Motor neuron (in vitro differentiated cells): ENCODE measurements around the gene MFNG. TPM values are rescaled to one million over a fixed set of nuclear protein-coding genes. Genes with fewer than 3 reads are reported as not detected.

ENCODE experiments used
- ATAC-seq, 8 experiments: fragments of 200-7000 bp; cut with Tn5 transposase; replicated peaks in 6 of 8; 2 replicates each; pipeline ENCODE4 v1.8.0; 2021; ENCODE audit warnings: mild to moderate bottlenecking in 8 of 8, moderate library complexity in 8 of 8
- H3K27ac ChIP-seq, 2 donors: fragments of 250-450 bp; sonication (Bioruptor Pico); 2 replicates each; pipeline ENCODE4 v1.9.0; 2021; ENCODE audit warnings: antibody characterized with exemption in 2 of 2, mild to moderate bottlenecking in 2 of 2, moderate library complexity in 1 of 2
- H3K4me1 ChIP-seq, 2 donors: fragments of 250-450 bp; sonication (Bioruptor Pico); replicated peaks in 1 of 2; 2 replicates each; pipeline ENCODE4 v1.6.1; 2021; ENCODE audit warnings: antibody characterized with exemption in 2 of 2, mild to moderate bottlenecking in 2 of 2, moderate library complexity in 1 of 2
- H3K4me3 ChIP-seq, 5 donors: fragments of 250-450 bp; sonication (Bioruptor Pico); 2 replicates each; pipeline ENCODE4 v1.9.0; 2021; ENCODE audit warnings: antibody characterized with exemption in 5 of 5, mild to moderate bottlenecking in 5 of 5, moderate library complexity in 4 of 5
- WGBS, 10 experiments: fragments of 450-650 bp; shearing (Covaris generic); methylation state at CpG; one replicate each; pipeline ENCODE4 v1.0.0; 2022; 5-methylcytosine and 5-hydroxymethylcytosine counted together
- in situ Hi-C, 9 experiments: fragments of 400-800 bp; cut with MboI; loops; one replicate each; pipeline ENCODE4 v1.15.0; 2021; ENCODE audit warnings: low sequenced_read_pairs in 9 of 9, low pct_unique_long_range_greater_than_20kb in 2 of 9; ENCODE audit not compliant: unreplicated experiment in 9 of 9
- total RNA-seq, 8 experiments: library from RNA; unstranded; fragments of 300-600 nt; gene quantifications; 2 replicates each; pipeline versions ENCODE4 v1.2.3 to v1.2.4, GENCODE V29; 2022

The MFNG gene
- total RNA-seq, 8 experiments from 2014 or later, result 2.5 to 8.6 (median 6.9) TPM; not detected in 4

DNA sequence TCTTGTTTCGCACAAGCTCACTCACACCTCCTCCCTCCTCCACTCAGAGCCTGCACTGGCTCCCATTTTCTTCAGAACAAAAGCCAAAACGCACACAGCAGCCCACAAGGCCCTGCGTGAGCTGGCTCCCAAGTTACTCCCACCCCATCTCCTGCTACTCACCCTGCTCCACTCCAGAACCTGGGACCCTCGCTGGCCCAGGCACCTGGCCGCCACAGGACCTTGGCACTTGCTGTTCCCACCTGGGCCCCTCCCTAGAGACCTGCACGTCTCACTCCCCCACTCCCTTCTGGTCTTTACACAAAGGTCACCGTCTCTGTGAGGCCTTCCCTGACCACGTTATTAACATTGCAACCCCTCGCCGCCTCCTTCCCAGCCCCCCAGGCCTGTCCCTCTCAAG is 945 bp upstream of the MFNG start:
- ATAC-seq, result no peak
- no peak overlapping the region for H3K4me3 ChIP-seq
- peaks cover 39 to 65% of the 10 kb centered on the region in 2 donors for H3K4me1 ChIP-seq
- H3K27ac ChIP-seq, result no peak overlapping the region
- in situ Hi-C loops, result no loop called here
- 42 to 89% (median 60%) methylated on average over 1 to 8 of the region's 10 CpGs; no CpG with 5 or more reads in 3 of the 10 experiments for WGBS, 10 experiments

DNA sequence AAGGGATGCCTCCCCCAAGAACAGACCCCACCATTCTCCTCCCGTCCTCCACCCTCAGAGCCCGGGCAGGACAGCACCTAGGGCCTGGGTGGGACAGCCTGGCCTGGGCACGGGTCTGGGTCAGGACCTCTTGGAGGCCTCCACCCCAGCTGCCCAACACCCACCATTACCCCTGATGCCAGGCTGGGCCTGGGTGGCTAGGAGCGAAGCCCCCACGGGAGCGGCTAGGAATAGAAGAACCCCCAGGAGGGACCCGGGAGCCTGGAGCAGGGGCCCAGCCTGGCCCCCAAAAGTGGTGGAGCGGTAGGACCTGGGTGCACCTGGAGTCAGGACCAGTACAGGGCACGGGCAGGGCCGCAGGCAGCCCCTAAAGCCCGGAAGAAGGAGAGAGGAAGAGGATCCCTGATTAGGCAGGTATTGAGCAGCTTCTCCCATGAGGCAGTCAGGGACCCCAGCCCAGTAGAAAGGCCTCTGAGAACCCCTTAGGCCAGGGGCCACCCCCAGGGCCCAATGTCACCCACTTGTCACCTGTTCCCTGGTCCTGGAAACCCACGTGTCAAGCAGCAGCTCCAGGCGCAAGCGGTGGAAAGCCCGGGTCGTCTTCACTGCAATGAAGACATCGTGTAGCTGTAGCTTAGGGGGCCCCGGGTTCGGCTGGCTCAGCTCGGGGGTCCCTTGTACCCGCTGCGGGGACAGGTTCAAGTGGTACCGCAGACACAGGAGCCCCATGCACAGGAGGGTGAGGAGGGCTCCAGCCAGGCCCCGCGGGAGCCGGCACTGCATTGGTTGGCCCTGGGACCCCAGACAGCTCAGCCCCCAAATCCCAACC is 575 bp downstream of the MFNG start:
- WGBS, 10 experiments, result 76 to 89% methylated on average over 3 of the region's 26 CpGs; no CpG with 5 or more reads in 8 of the 10 experiments
- peak overlapping the region in 2 of 5 donors; percentile 9 for H3K4me3 ChIP-seq

DNA sequence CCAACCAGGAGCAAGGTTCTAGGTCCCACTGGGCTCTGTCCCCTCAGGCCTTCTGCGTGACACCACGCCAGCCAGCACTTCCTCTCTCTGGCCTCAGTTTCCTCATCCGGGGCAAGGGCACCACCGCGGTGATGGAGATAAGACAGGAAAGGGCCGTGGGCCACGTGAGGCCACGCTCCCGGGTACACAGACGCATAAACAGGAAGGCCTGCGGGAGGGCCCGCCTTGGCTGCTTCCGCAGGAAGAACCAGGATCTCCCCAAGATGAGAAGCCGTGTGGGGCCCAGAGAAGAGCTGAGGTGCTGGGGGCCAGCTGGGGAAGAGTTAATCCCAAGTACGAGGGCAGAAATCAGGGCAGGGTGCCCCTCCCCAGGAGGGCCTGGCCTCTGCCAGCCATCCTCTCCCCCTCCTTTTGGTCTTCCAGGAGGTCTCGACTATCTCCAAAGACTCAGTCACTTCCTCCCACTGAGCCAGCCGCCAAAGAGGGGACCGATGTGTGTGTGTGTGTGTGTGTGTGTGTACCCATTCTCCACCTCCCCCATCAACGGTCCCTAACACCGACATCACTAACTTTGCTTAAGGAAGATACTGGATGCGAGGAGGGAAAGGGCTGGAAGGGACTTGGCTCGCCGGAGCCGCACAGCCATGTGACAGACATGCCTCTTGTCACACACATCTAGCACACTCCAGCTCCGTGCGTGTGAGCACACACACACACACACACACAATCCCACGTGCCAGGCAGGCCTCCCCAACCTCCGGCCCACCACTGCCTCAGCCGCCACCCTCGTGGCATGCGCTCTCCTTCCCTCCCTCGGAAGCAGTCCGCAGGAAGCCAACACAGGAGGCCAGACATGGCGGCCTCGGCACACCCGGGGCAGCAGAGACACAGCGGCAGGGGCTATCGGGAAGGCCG is 1.4 kb downstream of the MFNG start:
- Histone ChIP-seq H3K4me3 (no peak overlapping the region), H3K4me1 (peaks cover 48 to 79% of the 10 kb centered on the region in 2 donors), H3K27ac (peak overlapping the region in 1 of 2 donors; percentile 79)
- in situ Hi-C loops, result no loop called here
- no peak for ATAC-seq
- WGBS, 10 experiments, result 80 to 100% (median 82%) methylated on average over 1 to 8 of the region's 39 CpGs; no CpG with 5 or more reads in 5 of the 10 experiments

More for the DNA sequence above, 575 bp downstream of the MFNG start:
- peaks cover 47 to 72% of the 10 kb centered on the region in 2 donors for H3K4me1 ChIP-seq
- in situ Hi-C loops, result no loop called here
- peak in 1 of 8 experiments; percentile 3 for ATAC-seq
- H3K27ac ChIP-seq, result peak overlapping the region in 1 of 2 donors; percentile 32

DNA sequence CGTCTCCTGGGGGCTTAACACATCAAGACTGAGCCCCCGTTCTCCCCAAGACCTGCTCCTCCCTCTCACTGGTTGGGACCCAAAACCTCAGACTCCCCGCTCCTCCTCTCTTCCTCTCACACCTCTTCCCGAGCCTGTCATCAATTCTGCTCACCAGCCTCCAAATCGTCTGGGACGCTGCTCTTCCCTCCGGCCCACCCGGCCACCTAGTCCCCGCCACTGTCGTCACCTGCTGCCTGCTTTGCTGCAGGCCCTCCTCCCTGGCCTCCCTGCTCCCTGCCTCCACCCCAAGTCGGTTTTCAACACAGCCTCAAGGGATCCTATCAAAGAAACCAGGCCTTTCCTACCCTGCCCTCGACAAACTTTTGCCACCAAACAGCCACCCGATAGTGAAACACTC is 3.1 kb downstream of the MFNG start:
- Histone ChIP-seq H3K27ac (no peak overlapping the region), H3K4me1 (peaks cover 48 to 73% of the 10 kb centered on the region in 2 donors), H3K4me3 (no peak overlapping the region)
- in situ Hi-C loops, result no loop called here
- WGBS, 10 experiments, result 50 to 96% (median 78%) methylated on average over 1 to 4 of the region's 13 CpGs; no CpG with 5 or more reads in 5 of the 10 experiments
- ATAC-seq, result no peak

DNA sequence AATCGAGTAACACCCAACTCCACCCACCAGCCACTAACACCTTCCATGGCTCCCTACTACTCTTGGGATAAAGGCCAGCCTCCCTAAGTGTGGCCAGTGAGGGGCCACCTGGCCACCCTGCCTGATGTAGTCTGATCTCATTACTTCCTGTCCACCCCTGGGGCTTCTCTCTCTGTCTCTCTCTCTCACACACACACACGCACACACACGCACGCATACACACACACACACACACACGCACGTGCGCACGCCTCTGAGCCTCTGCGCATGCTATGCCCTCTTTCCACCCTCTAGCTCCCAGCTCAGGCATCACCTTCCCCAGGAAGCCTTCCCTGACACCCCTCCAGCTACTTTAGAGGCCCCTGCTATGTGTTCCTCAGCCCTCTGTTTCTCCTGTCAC is 3.9 kb downstream of the MFNG start:
- ATAC-seq, result peak in 5 of 8 experiments; percentile 5 to 39 (median 34)
- H3K27ac ChIP-seq, result peak overlapping the region in 1 of 2 donors; percentile 38
- whole genome bisulfite sequencing, 10 experiments, result 80 to 100% (median 89%) methylated on average over 1 to 9 of the region's 9 CpGs; no CpG with 5 or more reads in 5 of the 10 experiments
- no peak overlapping the region for H3K4me3 ChIP-seq
- peaks cover 48 to 72% of the 10 kb centered on the region in 2 donors for H3K4me1 ChIP-seq
- in situ Hi-C loops, result no loop called here

DNA sequence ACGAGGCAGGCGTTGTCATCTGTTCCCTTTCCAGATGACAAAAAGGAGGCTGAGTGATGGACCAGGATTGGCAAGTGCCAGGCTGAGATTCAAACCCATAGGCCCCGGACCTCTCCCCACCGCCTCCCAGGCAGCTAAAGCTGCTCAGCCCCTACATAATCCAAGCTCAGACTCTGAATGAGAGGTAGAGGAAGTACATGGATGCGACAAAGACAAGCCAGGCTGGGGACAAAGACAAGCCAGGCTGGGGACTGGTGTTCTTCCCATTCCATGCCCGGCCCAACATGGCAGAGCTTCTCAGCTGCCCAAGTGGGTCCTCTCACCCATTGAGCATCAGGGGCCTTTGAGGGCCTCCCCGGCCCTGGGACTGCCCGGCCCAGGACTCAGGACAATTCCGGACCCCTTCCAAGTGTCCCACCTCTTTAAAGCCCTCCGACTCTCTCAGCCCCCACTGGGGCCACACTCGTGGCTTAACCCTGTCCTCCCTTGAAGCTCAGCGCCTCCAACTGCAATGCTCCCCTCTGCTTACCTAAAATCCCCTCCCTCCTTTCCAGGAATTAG is 4.8 kb downstream of the MFNG start:
- 0 to 93% (median 81%) methylated on average over 1 to 5 of the region's 12 CpGs; no CpG with 5 or more reads in 4 of the 10 experiments for WGBS, 10 experiments

DNA sequence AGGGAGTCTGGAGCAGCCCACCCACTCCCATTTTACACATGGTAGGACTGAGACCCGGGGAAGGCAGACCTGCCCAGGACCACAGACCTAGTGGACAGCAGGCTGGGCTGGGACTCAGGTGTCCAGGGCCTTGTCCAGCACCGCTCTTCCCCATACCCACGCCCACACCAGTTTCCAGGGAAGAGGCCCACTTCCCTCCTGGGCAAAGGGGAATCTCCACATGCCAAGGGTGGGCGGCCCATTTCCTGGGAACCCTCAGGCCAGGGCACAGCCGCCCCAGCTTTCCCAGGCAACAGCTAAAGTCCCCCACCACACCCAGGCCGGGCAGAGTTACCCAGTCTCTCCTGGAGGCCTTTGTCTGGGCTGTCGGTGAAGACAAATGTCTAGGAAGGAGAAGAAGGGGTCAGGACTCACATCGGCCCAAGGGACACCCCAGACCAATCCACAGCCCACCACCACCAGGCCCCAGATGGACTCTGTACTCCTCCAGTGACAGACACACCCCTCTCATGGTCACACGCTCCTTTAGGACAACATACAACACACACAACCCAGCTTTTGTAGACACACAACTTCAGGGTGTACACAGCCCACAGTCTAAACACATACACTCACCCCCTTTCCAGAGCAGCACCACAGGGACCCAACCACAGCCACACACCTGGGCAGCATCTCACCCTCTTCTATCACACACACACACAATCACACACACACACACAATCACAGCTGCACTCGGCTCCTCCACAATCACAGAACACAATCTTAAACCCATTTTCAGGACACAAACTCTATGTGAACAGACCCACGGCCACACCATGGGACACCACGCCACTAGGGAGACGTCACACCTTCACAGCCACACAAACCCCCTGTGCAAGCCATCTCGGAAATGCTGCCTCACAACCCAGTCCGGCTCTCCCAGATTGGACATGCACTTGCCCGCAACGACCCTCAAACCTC is 5.5 kb downstream of the MFNG start:
- in situ Hi-C loops, result no loop called here
- H3K4me1 ChIP-seq, result peaks cover 43 to 58% of the 10 kb centered on the region in 2 donors
- 40 to 100% (median 69%) methylated on average over 1 to 9 of the region's 17 CpGs; no CpG with 5 or more reads in 4 of the 10 experiments for WGBS, 10 experiments
- ATAC-seq, result peak in 1 of 8 experiments; percentile 12
- peak overlapping the region in 1 of 2 donors; percentile 35 for H3K27ac ChIP-seq
- no peak overlapping the region for H3K4me3 ChIP-seq

More for the DNA sequence above, 4.8 kb downstream of the MFNG start:
- ATAC-seq, result no peak
- H3K4me1 ChIP-seq, result peaks cover 48 to 66% of the 10 kb centered on the region in 2 donors
- peak overlapping the region in 1 of 2 donors; percentile 35 for H3K27ac ChIP-seq
- no peak overlapping the region for H3K4me3 ChIP-seq
- in situ Hi-C loops, result no loop called here

DNA sequence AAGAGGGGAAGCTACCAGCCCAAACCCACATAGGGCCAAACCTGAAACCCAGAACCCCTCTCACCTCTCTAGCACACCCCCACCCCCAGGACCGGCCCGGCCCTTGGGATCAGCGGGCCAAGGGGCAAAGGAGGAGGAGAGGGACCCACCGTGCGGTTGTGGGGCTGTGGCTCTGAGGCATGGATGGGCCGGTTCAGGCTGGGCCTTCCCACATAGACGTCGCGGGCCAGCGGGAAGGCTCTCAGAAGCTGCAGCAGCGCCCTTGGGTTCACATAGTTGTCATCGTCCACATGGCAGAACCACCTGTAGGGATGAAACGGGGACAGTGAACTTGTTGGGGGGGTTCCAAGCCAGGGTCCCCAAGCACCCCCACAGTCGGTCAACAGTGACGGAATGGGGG is 7.0 kb downstream of the MFNG start:
- ATAC-seq, result no peak
- in situ Hi-C loops, result no loop called here
- Histone ChIP-seq H3K27ac (no peak overlapping the region), H3K4me3 (no peak overlapping the region), H3K4me1 (peaks cover 28 to 43% of the 10 kb centered on the region in 2 donors)
- WGBS, 10 experiments, result 10 to 100% (median 78%) methylated on average over 1 to 4 of the region's 15 CpGs; no CpG with 5 or more reads in 4 of the 10 experiments

DNA sequence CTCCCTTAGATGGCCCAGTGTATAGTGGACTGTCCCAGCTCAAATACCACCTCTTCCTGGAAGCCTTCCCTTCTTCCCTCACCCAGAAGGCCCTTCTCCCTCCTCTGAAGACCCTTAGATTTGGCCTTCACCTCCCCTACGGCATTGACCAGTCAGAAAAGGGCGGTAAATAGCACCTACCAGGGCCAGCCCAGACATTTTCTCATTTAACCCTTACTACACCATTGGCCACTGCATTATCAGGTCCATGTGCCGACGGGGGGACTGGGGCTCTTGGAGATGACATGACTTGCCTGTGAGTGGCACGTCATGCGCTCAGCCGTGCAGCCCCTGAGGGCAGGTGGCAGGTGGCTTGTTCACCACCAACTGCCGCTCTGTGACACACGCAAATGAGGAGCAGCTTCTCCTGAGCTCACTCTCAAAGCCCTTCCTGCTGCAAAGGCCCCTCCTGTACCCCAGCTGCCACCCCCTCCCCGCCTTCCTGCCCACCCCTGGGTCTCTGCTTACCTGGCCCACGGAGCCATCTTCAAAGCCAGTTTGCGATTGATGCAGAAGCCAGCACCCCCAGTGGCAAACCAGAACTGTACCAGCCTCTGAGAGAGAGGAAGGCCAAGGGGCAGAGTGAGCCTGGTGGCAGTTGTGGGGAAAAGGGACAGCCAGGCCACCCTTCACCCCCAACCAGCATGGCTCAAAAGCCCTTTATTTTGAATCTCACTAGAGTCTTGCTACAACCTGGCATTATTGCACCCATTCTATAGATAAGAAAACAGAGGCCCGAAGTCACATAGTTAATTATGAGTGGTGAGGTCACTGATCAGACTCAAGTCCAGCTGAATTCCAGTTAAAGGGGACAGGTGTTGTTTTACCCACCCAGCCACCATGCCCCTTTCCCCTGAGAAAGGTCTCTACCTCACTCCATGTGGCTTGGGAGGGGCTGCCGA is 9.5 kb downstream of the MFNG start:
- in situ Hi-C loops, result no loop called here
- Histone ChIP-seq H3K4me3 (no peak overlapping the region), H3K27ac (no peak overlapping the region), H3K4me1 (peaks cover 14 to 18% of the 10 kb centered on the region in 2 donors)
- ATAC-seq, result no peak
- WGBS, 10 experiments, result 40 to 100% (median 93%) methylated on average over 1 to 4 of the region's 14 CpGs; no CpG with 5 or more reads in 4 of the 10 experiments

DNA sequence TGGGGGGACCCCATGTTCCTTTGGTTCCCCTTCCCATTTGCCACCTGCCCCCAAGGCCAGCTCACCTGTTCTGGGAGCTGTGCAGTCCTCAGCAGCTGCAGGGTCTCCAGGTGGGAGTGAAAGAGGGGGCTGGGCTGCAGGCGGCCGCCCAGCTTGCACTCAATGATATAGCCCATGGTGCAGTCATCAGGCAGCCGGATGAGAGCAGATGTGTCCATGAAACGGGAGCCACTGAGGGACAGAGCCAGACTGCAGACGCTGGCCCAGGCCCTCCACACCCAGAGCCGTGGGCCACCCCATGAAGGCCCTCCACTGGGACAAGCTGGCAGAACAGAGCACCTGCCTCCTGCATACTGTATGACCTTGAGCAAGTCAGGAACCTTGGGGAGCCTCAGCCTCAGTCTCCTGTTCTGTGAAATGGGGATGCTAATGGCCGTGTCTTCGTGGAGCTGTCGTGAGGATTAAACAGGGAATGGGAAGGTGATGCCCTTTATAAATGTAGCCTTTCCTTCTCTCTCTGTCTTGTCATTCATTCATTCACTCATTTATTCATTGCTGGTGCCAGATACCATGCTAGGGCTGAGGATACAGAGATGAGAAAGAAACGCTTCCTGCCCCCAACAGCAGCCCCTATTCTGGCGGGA is 11.6 kb downstream of the MFNG start:
- no peaks in the 10 kb centered on the region for H3K4me1 ChIP-seq
- ATAC-seq, result no peak
- H3K27ac ChIP-seq, result no peak overlapping the region
- no peak overlapping the region for H3K4me3 ChIP-seq
- in situ Hi-C loops, result no loop called here
- WGBS, 10 experiments, result 11 to 90% (median 83%) methylated on average over 4 to 5 of the region's 11 CpGs; no CpG with 5 or more reads in 6 of the 10 experiments
